Pons (tissue), 1 donor: ENCODE measurements around the gene RRAGC.
"Not testable (repeated sequence)": the region's sequence is repeated elsewhere in the genome, so short reads cannot be mapped to it uniquely, and the experiment has no call there.

Experiments
- DNase-seq: peaks from one replicate; pipeline ENCODE4 v3.0.0-alpha.2; 2016; ENCODE audit warnings: low spot score

RRAGC gene

GRCh38 chr1:38817267-38818174 is 42.1 kb downstream of the RRAGC start:
- DNase-seq, result no peak

GRCh38 chr1:38815903-38816627 is 43.5 kb downstream of the RRAGC start:
- DNase-seq, result no peak

DNA sequence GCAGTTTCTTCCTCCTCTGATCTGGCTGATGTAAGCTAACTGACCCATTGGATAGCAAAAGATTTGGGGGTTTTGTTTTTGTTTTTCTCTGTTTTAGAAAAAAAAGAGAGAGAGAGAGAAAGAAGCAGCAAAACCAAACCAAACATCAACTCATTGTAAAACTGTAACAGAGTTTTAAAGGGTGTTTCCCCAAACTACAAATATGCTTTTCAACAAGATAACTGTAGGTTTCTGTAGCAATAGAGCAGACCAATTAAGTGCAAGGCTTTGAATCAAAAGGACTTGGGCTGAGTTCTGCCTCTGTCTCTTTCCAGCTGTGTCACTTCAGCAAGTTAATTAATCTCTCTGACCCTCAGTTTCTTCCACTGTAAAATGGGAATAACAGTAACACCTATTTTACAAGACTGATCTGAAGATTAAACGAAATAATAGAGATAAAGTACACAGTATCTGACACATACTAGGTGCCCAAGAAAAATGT is 44.5 kb downstream of the RRAGC start:
- no peak for DNase-seq

DNA sequence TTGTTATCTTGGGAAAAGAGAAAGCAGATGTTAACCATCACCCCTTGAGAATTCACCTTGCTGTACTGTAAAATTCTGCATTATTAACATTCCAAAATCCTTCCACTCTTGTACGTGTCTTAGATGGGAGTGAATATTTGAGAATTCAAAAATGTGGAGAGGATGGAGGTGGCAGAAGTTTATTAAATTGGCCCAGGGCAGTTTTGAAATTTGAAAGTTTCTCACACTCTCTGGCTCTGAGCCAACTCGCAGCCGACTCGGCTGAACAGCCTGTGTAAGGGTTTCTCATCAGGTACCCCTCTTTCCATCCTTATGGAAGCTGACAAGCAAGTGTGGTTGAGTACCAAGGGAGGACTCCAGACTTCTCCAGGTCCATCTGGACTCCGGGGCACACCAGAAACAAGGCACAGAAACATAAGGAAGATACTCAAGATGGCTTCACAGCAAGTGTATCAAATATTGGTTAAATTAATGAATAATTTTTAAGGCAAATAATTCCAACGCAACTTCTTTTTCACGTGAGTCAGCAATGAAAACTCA is 45.1 kb downstream of the RRAGC start:
- no peak for DNase-seq

- no peak for DNase-seq
Observed at GRCh38 chr1:38812981-38813380, 46.6 kb downstream of the RRAGC start.

- not testable (repeated sequence) for DNase-seq
Observed at GRCh38 chr1:38811466-38811865, 48.1 kb downstream of the RRAGC start.

DNA sequence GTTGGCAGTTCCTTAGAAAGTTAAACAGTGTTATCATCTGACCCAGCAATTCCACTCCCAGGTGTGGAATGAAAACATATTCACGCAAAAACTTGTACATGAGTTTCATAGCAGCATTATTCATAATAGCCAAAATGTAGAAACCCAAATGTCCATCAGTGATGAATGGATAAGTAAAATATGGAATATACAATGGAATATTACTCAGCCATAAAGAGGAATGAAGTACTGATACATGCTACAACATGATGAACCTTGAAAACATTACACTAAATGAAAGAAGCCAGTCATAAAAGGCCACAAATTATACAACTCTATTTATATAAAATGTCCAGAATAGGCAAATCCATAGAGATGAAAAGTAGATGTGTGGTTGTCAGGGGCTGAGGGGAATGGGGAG is 53.5 kb downstream of the RRAGC start:
- DNase-seq, result no peak

DNA sequence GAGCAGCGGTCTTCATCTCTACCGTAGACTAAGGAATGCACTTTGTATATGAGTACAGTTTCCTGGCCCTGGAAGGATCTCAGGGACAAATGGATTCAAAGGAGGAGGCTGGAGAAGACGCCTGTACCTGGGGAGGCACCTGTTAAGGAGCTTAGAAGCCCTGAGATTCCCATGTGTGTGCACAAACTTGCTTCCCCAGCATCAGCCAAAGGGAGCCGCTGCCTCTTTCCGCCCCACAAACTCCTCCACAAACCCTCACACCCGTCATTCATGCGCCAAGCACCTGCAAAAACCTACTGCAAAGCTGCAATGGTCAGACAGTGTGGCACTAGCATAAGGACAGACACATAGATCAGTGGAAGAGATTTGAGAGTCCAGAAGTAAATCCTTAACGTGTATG is 54.5 kb downstream of the RRAGC start:
- no peak for DNase-seq

DNA sequence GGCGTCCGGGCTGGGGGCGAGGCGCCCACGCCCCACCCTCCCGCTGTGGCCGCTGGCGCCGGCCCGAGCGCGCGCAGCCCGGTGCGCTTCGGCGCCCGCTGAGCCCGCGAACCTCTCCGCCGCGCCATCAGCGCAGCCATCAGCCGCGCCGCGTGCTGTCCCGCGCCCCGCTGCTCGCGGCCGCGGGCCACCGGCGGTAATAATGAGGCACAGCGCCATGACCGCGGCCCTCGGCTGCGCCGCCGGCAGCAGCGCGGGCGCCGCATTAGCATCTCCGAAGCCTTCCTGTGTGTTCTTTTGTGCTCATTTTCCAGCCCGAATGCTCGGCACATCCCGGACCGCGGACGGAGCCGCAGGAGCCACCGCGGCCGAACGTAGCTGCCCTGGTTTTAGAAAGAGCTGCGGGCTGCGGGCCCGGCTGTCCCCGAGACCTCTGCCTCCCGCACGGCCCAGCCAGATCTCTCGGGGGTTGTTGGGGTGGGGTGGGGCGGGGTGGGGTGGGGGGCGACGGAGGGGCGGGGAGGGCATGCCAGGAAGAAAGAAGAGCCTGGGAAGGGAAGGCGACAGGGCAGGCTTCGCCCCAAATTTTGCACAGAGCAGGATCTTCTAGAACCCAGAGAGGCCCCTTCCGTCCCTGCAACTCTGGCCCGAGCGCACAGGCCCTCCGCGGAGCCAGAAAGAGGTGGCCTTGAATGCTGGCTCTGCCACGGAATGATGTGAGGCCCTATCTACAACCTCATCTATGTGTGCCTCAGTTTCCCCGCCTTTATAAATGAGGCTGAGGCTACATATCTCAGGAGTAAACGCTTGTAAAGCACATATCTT is 55.3 kb downstream of the RRAGC start:
- no peak for DNase-seq

DNA sequence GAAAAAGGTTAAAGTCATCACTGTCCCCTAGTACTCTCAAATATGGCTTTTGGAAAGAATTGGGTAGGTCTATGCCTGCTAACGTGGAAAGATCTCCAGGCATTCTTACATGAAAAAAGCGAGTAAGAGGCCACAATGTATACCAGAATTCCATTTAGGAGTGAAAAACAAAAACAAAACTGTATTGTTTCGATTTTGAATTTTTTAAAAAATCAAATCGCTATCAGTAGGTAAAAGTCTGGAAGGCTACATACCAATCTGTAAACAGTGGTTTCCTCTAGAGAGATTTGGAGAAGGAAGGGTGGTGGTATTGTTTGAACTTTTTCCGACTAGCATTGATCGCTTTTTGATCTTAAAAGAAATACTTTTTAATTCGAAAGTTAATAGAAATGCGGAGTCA is 55.9 kb downstream of the RRAGC start:
- no peak for DNase-seq

DNA sequence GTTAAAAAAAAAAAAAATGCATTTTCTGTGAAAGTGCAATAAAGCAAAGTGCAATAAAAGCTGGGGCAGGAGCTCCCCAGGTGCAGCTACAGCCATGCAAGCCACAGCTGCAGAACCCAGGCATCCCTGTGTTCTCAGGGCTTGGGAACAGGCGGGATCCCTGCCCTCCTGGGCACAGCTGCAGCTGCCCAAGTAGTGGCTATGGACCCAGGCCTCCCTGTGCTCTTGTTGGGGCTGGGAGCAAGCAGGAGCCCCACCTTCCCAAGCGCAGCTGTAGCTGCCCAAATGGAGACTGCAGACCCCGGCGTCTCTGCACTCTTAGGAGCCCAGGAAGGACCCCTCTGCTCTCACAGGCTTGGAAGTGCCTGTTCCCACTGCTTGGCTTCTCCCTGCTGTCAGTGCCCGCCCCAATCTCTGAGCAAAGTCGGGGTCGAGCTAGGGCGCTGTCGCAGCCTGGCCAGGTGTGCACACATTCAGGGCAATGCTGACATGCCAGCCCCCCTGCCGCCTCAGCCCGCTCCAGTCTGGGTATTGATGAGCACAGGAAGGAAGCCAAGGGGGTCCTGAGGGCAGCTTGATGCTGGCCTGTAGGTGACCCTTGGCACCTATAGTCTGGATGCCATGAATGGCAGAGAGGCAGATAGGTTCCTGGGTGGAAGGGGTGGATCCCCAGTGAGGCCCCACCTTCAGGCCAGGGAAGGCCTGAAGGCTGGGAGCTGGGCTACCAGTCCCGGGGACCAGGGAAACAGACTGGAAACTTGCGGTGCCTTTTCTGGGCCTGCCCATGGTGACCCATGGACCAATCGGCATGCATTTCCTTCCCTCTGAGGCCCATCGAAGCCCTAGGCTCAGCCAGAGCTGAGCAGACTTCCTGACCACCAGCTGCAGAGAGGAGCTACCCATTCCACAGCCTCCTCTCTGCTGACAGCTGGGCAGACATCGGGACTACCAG is 58.6 kb downstream of the RRAGC start:
- DNase-seq, result no peak

DNA sequence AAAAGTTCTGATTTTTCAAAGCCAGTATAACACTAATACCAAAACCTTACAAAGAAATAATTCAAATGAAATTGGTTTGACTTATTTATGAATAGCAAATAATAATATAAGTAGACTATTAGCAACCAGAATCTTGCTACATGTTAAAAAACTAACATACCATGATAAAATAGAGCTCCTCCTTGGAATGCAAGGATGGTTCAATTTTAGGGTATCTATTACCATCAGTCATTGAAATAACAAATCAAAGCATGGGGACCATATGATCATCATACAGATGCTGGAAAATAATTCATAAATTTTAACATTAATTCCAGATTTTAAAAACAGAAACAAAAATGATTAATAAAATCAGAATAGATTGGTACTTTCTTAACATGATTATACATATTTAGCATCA is 66.3 kb downstream of the RRAGC start:
- DNase-seq, result no peak

- no peak for DNase-seq
Observed at GRCh38 chr1:38791892-38792291, 67.7 kb downstream of the RRAGC start.

DNA sequence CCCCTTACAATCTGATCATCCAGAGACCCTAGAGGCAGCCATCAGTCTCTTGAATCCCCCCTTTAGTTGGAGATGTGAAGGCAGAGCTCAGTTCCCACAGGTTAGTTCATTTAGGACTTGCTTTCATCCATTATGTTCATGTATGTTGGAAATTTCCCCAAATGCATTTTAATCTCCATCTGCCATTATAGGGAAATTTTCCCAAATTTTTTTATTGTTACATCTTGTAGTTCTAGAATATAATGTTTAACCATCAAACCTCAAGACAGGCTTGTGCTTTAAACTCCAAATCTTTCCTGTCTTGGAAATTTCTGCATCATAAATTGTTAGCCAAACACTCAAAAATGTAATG is 68.4 kb downstream of the RRAGC start:
- DNase-seq, result no peak

DNA sequence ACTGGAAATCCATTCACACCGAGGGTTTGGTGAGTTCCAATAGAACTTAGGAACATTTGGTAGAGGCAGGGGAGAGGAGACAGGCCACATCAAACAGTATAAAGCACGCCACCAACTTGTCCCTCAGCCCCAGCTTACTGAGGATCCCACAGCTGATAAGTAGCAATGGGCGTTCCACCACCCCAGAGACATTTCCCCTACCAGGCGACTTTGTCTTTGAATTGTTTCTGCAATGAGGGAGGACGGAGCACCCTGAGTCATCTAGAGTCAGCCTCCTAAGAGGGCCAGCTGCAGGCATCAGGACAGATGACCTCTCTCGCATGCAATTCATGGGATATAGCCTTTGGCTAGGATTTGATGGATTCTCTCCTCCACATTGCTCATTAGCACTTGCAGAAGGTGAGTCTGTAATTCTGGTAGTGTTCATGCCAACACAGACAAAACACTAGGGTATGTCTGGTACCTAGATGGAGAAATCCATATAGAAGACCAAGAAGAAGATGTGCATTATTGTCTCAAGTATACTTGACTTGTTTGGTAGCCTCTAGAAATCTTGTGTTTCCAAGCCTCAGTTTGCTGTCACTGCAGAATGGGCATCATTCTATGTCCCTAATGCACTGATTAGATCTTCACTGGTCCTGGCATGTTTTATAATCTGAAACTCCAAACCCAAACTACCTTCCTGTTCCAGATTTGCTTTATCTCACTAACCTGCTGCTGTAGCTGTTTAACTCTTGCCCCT is 69.0 kb downstream of the RRAGC start:
- no peak for DNase-seq

DNA sequence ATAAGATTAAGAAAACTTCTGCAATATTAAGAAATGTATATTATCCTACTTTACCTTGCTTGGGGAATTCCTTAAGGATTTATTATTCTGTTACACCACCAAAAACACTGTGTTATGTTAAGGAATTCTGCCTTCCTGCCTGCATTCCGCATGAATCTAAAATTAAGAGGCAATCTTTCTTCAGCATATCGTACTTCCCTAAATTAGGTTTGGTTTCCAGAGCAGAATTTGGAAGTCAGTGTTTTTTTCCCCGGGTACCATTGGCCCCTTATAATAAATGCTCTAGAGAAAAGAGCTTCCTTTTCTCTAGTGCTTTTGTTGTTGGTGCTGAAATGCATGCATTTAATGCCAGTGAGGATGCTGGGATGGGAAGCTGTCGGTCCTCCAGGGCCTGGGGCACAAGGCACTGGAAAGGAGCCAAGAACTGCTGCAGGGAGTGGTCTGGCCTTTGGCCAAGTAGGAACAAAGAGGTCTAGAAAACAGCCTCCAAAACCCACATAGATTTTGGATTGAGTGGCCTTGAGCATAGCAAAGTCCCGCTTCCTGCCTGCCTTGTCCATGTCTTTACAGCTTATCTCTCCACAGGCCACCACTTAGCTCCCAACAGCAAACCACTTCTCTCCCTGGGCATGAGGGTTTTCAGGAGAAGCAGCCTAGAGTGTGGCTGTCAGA is 69.9 kb downstream of the RRAGC start:
- no peak for DNase-seq

DNA sequence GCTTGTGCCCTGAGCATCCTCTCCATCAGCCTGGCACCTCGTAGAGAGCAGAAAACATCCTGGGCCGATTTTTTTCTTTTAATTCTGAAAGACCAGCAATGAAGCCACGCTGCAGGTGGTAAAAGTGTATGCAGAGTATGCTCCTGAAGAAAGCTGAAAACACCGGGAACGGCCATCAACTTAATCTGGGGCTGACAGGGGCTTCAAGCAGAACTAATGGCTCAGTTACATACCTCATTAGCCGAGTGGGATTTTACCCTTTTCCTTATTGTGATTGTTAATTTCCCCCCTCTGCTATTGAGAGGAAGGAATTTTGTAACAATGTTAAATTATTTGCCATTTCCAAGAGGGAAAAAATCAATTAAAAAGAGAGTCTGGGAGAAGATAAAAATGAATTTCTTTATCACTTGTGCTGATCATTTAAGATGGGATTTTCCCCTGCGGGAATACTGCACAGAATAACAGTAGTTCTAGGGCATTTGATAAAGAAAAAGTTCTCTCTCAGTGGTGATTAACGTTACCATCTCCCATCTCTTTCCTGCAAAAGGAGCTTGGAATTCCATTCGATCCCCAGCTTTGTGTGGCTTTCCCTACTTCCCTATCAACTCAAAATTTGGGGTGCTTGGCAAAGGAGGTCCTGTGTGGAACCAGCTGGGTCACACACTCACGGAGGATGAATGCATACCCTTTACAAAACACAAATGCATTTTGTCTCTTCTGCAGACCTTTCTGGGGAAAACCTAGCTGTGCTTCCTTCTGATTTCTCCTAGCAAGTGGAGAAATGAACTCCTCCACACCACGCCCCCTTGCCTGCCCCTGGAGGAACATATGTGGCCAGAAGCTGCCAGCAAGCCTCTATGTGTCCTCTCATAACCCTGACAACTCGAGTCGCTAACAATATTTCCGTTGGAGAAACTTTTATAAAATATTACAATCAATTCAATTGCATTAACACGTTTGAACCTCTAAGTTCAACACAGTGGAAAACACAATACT is 70.9 kb downstream of the RRAGC start:
- no peak for DNase-seq
